Stimulated activated CD4-positive, alpha-beta T cell treated with anti-CD3 and anti-CD28 coated beads, Interleukin-1b, Interleukin-23, amount 100 ng/mL, for 24 hours (primary cell): Measurements from ENCODE around the gene ABCA13.

ENCODE experiments used
- DNase-seq, 4 experiments: peaks; one replicate each; pipeline ENCODE4 v3.0.0-alpha.2; 2020; ENCODE audit warnings: low read depth in 4 of 4, low spot score in 1 of 4

ABCA13 gene

DNA sequence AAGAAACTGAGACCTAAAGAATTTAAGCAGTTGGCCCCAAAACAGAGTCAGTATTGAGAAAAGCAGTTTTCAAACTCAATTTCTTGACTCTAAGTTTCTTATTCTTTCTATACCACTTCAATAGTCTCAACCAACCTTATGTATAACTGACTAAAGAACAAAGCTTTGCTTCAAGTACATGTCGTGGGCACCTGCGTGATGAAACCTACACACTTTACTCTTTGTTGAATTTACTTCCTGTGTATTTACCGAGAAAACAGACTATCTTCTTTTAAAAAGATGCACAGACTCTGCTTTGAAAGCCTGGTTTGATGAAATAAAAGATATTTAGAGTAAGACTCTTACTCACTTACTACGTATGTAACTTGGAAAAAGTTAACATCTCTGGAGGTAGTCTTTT is 455.9 kb downstream of the ABCA13 start:
- no peak for DNase-seq

DNA sequence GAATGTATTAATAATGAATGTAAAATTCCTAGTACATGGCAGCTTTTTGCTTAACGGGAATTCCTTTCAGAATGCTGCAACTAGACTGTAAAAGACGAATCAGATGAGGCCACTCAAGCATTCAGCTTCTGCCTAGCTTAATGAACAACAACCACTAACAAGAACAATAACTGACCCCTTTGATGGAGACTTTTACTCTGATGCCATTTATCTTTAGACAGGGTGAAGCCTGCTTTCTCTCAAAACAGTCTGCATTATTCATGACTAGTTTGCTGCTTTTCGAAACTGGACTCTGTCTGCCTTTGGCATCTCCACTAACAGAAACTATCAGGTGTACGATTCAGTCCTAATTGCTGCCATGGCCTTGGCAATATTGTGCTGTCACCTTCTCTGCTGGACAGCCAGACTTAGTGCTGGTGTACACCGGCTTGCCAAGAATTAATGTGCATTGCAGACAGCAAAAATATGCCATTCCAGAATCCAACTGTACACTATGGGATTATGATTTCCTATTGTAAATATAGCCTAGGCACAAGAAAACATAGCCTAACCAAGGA is 457.6 kb downstream of the ABCA13 start:
- DNase-seq, result no peak

DNA sequence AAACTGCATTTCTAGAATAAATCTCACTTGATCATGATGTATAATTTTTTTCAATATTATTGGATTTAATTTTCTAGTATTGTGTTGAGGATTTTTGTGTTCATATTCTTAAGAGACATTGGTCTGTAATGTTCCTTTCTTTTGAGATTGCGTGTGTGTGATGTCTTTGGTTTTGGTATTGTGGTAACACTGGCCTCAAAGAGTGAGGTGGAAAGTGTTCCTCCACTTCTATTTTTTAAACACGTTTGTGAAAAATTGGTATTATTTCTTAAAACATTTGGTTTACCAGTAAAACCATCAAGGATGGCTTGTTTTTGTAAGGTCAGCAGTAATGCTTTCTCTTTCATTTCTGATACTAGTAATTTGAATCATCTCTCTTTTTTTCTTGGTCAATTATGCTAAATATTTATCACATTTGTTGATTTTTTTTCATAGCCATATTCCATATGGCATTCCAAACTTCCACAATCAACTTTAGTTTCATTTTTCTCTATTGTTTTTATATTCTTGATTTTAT is 462.9 kb downstream of the ABCA13 start:
- no peak for DNase-seq

DNA sequence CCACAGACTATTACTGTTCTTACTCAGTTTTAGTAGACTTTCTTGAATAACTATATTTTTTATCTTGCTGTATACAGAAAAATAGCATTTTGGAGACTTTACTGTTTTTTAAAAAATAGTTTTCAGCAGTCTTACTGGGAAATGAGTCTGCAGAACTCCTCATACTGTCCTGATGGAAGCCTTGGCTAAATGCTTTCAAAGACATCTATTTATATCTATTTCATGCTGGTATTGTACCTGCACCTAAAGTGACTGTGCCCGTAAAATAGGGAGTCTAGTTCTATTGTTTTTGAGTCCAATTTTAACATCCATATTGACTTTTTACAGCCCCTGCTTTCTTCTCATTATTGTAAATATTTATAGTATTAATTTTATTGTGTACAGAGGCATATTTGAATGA is 464.5 kb downstream of the ABCA13 start:
- DNase-seq, result no peak

DNA sequence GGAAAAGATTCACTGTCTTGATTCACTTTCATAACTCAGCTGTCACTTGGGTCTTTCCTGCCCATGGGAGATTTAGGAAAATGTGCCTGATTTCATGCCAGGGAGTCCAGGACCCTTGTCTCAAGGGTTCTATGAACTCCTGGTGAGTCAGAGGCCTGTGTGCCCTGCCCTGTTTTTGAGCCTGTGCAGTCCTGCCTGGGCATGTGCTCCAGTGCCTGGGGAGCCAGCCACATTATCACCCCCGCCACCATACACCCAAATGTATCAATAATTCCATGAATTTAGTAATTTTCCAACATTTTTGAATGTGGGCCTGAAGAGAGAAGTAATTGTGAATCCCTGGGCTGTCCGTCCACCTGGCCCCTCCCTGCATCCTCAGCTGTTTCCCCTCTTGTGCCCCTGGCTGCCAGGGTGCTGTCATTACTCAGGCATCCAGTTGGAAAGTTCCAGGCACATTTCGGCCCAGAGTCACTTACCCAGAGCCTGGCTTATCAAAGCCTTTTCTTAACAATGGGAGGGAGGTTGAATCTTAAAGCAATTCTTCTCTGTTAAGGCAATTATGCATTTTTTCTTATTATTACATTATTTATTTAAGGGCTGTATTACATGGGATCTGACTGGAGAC is 465.2 kb downstream of the ABCA13 start:
- DNase-seq, result no peak

DNA sequence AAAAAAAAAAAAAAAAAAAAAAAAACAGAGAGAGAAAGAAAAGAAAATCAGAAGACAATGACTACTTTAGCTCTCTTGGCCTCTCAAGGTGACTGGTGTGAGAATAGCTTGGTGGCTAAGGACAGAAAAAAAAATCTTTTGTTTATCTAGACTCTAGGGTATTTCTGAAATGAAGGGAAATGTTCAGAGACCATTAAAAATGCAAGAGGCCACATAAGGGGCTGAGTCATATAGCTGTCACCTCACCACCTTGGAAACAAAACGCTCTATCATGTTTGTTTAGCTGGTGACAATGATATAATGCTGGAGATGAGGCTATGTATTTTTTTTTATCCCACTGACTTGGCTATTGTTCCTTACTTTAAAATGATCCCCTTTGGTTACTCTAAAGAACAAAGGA is 466.1 kb downstream of the ABCA13 start:
- DNase-seq, result no peak

DNA sequence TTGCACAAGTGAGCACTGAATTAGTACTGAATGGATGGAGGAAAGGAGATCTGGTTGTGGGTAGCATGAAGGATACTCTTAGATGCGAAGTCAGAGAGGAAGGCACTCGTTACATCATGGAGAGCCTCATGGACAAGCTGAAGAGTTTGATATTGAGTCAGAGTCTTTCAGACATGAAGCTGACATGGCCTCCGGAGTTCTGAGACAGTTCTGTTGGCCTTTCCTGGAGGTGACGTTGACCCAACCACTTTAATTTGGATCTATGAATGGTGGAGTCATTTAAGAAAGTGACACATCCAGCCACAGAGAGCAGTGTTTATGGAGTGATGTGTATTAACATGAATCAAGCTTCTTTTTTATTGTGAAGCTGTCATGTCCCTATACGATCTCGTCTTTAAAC is 466.8 kb downstream of the ABCA13 start:
- DNase-seq, result no peak

DNA sequence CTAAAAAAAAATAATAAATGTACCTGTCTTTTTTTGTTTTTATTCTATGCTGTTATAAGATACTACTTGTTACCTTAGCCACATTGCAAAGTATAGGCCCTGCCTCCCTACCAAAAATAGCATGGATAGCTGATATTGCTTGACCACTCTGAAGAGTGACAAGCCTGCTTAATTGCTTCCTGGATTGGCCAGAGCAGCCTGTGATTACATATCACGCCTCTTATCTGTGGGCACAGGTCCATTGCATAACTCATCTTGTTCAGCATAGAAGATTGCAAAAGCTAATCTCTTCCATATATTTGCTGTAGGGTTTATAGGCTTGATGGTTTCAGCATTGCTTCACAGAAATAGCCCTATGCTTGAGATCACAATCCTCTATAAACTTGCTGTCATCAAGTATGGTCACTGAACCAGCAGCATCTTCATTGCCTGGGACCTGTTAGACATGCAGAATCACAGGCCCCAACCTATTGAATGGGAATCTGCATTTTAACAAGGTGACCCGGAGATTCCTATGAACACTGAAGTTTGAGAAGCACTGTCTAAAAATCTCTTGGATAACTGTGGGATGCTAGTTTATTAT is 472.3 kb downstream of the ABCA13 start:
- no peak for DNase-seq

DNA sequence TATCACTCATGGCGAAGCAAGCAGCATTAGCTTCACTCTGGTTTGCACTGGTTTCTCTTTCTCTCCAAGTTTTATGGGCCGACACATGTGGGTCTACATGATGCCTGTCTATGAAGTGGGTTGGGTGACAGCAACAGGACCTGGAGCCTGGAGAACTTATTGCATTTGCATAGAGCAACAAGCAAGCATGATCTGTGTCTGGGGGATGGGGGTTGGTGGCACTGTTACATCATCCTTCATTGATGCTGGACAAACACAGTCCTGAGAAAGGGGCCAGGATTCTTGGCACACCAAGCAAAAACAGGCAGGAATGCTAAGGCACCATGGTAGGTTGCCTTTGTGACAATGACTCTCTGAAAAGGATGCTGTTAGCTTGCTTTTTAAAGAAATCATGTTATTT is 486.9 kb downstream of the ABCA13 start:
- DNase-seq, result no peak

DNA sequence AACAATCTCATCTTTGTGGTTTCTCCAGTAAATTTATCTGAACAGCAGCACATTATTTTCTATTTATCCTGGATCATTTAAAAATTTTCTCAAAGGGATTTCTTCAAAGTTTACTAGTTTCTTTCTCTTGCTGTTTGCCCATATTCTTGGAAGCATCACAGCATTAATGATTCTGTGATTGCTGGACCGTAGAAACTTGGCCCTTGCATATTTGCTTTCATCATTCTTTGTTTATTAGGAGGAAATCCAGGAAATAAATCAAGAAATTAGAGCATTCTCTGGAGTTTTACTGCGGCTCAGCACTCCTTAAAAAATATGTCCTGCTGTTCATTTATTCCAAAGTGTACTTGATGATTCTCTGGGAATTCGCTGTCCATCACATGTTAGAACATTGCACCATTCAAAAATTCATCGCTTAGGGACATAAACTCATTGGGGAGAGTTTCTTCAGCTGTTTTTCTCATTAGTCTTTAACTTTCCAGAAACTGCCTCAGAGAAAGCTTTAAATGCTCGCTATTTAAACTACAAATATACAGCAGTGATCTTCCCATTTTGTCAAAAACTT is 489.1 kb downstream of the ABCA13 start:
- no peak for DNase-seq

DNA sequence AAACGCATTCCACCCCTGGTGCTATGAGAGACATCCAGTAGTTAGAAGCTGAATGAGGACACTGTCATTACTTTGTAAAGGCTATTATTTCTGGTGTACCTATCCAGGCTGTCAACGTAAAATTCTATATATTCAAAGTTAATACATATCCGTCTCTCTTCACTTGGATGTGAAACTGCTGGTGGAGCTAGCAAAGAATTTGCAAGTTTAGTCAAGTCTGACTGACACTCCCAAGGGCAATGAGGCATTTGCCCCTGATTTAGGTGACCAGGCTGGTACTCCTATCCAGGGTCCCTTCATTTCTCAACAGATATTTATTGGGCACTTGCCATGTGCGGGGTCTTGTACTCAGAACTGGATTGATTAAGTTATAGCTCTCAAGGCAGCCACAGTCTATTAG is 493.0 kb downstream of the ABCA13 start:
- no peak for DNase-seq

DNA sequence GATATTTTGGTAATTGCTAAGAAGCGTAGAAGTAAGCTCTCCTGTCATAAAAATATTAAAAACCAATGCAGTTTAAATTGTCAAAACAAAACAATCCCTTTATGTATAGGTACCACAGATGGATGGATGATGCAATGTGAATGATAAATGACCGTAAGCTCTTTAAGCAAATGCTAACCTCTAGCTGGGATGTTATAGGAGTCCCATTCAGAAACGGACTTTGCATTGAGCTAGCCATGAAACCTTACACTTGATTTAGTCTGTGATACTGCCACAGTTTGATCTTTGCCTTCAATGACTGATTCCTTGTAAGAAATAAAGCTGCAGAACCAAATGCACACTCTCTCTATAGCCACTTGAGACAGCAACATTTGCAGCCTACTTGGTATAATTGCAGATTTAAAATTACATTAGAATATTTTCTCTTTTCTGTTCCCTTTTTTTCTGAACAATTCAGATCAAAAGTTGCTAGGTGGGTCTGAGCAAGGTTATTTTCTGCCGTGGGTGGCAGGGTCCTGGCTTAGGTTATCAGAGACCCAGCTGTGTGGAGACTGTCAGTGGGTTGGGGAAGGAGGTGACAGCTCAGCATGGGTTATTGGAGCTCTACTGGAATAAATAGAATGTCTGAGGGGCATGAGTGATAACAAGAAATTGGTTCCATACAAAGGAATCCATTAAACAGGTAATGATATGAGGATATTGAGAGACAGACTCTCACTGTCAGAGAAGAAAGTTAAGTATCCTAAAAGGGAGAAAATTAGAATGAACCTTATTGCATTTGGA is 494.3 kb downstream of the ABCA13 start:
- DNase-seq, result no peak

DNA sequence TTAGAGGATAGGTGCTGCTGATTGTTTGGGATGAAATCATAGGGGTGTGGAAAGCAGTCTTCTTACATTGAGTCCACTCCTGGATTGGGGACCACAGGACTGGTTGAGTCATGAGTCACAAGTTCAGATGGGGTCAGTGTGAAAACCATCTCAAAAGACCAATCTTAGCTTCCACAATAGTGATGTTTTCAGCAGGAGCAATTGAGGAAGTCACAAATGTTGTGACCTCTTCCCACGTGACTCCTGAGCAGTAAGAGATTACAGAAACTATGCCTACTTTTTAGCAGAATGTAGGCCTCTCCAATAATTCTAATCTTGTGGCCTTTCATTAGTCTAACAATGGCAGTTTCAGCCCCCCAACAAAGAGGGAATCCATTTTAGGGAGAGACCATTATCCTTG is 496.1 kb downstream of the ABCA13 start:
- DNase-seq, result no peak

DNA sequence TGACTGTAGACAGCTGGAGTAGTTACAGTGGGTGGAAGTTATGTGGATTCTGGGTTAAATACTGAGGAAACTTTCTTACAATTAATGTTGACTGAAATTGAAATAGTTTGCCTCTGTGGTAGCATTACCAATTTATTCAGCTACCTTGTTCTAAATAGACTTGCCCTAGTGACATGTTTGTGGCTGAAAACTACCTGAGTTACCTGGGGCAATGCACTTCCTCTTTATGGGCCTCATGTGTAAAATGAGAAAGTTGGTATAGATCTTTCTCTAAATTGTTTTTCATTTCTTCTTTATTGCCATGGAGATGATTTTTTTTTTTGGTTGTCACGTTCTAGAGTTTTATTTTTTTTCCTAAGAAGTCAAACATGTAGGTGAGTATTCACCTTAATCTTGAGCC is 500.4 kb downstream of the ABCA13 start:
- DNase-seq, result no peak

DNA sequence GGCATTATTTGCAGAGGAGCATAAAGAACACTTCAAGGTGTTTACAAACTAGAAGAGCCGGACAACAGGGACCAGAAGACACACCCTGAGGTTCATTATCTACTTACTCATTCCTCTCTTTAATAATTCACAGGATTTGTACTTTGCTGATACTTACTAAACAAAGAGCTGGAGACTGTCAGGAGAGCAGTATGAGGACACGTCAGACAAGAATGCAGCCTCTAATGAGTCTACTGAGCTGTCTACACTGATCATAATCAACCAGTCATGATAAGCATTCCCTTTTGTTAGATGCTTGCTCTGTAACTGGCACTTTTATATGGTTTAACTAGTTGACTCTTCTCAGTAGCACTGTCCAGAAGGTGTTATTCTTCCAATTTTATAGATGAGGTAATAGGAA is 509.7 kb downstream of the ABCA13 start:
- no peak for DNase-seq

DNA sequence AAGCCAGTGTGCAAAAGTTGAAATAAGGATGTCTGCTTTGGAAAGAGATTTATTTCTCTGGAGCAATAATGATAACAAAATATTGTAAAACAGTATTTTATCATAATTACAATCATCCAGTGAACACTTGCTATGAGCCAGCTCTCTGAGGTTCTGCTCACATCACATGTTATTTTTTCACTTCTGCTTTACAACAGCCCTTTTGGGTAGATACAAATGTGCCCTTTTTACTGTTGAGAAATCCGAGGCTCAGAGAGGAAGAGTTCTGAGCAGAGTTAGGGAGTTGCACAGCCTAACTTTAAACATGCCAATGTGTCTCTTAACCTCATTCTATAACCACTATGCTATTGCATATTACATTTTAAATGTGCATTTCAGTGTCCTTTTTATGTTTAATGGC is 520.5 kb downstream of the ABCA13 start:
- no peak for DNase-seq
